ENCODE results near the gene STXBP5. TPM values are rescaled to one million over a fixed set of nuclear protein-coding genes. Genes with fewer than 3 reads are reported as not detected.

STXBP5 gene
- polyA plus RNA-seq, 1 donor (not counting 4 experiments of a cell fraction or from before 2014, with no cell fraction given): 19.4 TPM

DNA sequence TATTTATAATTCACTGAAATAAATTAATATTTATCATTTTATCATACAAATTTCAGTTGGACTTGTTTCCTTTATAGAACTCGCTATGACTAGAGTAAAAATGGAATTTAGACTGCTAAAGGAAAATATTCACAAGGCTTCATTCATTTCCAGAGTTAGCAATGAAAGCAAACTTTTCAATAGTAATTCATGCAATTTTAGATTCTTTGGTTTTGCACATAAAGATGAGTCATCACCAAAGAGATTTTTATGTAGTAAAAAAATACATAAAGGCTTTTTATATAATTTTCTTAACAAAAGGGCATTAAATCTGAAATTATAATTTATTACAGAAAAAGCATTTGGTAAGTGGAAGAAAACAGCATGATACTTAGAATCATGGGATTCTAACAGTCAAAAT, 37.2 kb upstream of the STXBP5 start:
- Histone ChIP-seq H3K27ac (ENCODE audit: control insufficient read depth, insufficient read depth, low read length) (no peak overlapping the region), H3K9ac (ENCODE audit: control insufficient read depth, extremely low read depth, insufficient read depth, low read length) (no peak overlapping the region), H3K9me1 (ENCODE audit: control insufficient read depth, extremely low read depth, insufficient read depth, low read length) (no peaks in the 10 kb centered on the region), H4K20me1 (ENCODE audit: control insufficient read depth, extremely low read depth, insufficient read depth, low read length) (no peaks in the 10 kb centered on the region), H3K4me3 (ENCODE audit: control insufficient read depth in 2 of 3, extremely low read depth in 1 of 3, insufficient read depth in 2 of 3, low read depth in 1 of 3, low read length in 3 of 3) (no peak overlapping the region), H3K79me2 (ENCODE audit: control insufficient read depth, insufficient read depth, low read length) (no peaks in the 10 kb centered on the region), H3K4me1 (ENCODE audit: control insufficient read depth, extremely low read depth, insufficient read depth, low read length) (peaks cover 16% of the 10 kb centered on the region), H2AFZ (ENCODE audit: control insufficient read depth, low read length) (no peak overlapping the region), H3K4me2 (ENCODE audit: control insufficient read depth, extremely low read depth, insufficient read depth, low read depth, low read length) (no peak overlapping the region), H3K36me3 (ENCODE audit: control insufficient read depth in 2 of 2, extremely low read depth in 1 of 2, insufficient read depth in 2 of 2, low read length in 2 of 2) (no peaks in the 10 kb centered on the region), H3K27me3 (ENCODE audit: control insufficient read depth, extremely low read depth, insufficient read depth, low read length) (no peaks in the 10 kb centered on the region), H3K9me3 (ENCODE audit: control insufficient read depth, low read depth, low read length) (no peaks in the 10 kb centered on the region)
- dilution Hi-C loops (cut with MboI; ENCODE audit: extremely low pct_ligation_motif_present, low sequenced_read_pairs): no loop called here
- DNase-seq (ENCODE audit: low read depth, low spot score) (no peak), FAIRE-seq (no peak)
- no peak for TF ChIP-seq CTCF (optimal IDR thresholded peaks at IDR 0.05 in 1 of 3, IDR thresholded peaks at IDR 0.05 in 1 of 3, conservative IDR thresholded peaks at IDR 0.05 in 1 of 3; ENCODE audit: extremely low read depth in 1 of 3, insufficient read depth in 2 of 3, low read length in 3 of 3)
- no peak for TF ChIP-seq EZH2 (IDR thresholded peaks at IDR 0.05; ENCODE audit: low read length)

- Histone ChIP-seq H3K9me1 (ENCODE audit: control insufficient read depth, extremely low read depth, insufficient read depth, low read length) (no peaks in the 10 kb centered on the region), H2AFZ (ENCODE audit: control insufficient read depth, low read length) (no peak overlapping the region), H3K9ac (ENCODE audit: control insufficient read depth, extremely low read depth, insufficient read depth, low read length) (no peak overlapping the region), H3K79me2 (ENCODE audit: control insufficient read depth, insufficient read depth, low read length) (no peaks in the 10 kb centered on the region), H3K27ac (ENCODE audit: control insufficient read depth, insufficient read depth, low read length) (no peak overlapping the region), H3K27me3 (ENCODE audit: control insufficient read depth, extremely low read depth, insufficient read depth, low read length) (no peaks in the 10 kb centered on the region), H3K4me2 (ENCODE audit: control insufficient read depth, extremely low read depth, insufficient read depth, low read depth, low read length) (no peak overlapping the region), H3K4me3 (ENCODE audit: control insufficient read depth in 2 of 3, extremely low read depth in 1 of 3, insufficient read depth in 2 of 3, low read depth in 1 of 3, low read length in 3 of 3) (no peak overlapping the region), H3K4me1 (ENCODE audit: control insufficient read depth, extremely low read depth, insufficient read depth, low read length) (peaks cover 16% of the 10 kb centered on the region), H3K9me3 (ENCODE audit: control insufficient read depth, low read depth, low read length) (no peaks in the 10 kb centered on the region), H3K36me3 (ENCODE audit: control insufficient read depth in 2 of 2, extremely low read depth in 1 of 2, insufficient read depth in 2 of 2, low read length in 2 of 2) (no peaks in the 10 kb centered on the region), H4K20me1 (ENCODE audit: control insufficient read depth, extremely low read depth, insufficient read depth, low read length) (no peaks in the 10 kb centered on the region)
- DNase-seq (ENCODE audit: low read depth, low spot score) (no peak), FAIRE-seq (no peak)
- no peak for TF ChIP-seq EZH2 (IDR thresholded peaks at IDR 0.05; ENCODE audit: low read length)
- TF ChIP-seq CTCF (optimal IDR thresholded peaks at IDR 0.05 in 1 of 3, IDR thresholded peaks at IDR 0.05 in 1 of 3, conservative IDR thresholded peaks at IDR 0.05 in 1 of 3; ENCODE audit: extremely low read depth in 1 of 3, insufficient read depth in 2 of 3, low read length in 3 of 3): no peak
- dilution Hi-C loops (cut with MboI; ENCODE audit: extremely low pct_ligation_motif_present, low sequenced_read_pairs): no loop called here
Measured at GRCh38 chr6:147167576-147168461, 36.4 kb upstream of the STXBP5 start.
